Measurements from ENCODE around the gene SH3PXD2A.

Gene SH3PXD2A

DNA sequence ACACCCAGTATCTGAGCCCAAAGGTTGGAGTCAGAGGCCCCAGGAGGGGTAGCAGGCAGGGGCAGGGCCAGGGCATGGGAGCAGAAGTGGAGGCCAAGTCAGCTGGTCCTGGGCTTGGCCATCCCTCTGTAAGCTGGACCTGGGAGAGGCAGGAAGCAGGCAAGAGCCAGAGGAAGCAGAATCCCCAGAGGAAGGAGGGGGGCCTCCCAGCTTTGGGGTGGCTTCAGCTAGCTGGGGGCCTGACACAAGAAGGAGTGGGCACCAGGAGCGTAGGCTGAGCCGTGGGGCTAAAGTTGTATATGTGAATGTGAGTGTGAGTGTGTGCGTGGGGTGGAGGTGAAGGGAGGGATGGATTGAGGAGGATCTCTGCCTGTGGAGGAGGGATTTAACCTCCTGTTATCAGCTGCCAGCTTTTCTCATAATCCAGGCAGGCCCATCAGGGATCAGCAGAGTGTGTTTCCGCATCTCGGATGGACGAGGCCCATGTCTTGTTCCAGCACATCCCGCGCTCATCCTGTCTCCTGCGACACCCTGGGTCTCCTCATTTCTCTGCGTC is 307.9 kb downstream of the SH3PXD2A start:
- no peak for DNase-seq (ENCODE audit: low spot score)

GRCh38 chr10:103546401-103546800 is 309.0 kb downstream of the SH3PXD2A start:
- no peak for DNase-seq (ENCODE audit: low spot score)

GRCh38 chr10:103545771-103546281 is 309.6 kb downstream of the SH3PXD2A start:
- no peak for DNase-seq (ENCODE audit: low spot score)

GRCh38 chr10:103545366-103545765 is 310.0 kb downstream of the SH3PXD2A start:
- no peak for DNase-seq (ENCODE audit: low spot score)

- no peak for DNase-seq (ENCODE audit: low spot score)
Observed at GRCh38 chr10:103544657-103545310, 310.6 kb downstream of the SH3PXD2A start.

Small RNAs within 50 kb of the gene (small RNA-seq; reads per million reads assigned to genes)
- 0 reads per million in 2 experiments for gene RF00019
